H9 (cell line): ENCODE results near the gene SLC37A2. TPM values are rescaled to one million over a fixed set of nuclear protein-coding genes. Genes with fewer than 3 reads are reported as not detected.

Experiments
- DNase-seq: peaks from one replicate; pipeline ENCODE4 v3.0.0-alpha.2; 2017
- H2AFZ ChIP-seq: one replicate; pipeline ENCODE4 v1.6.1; 2013; ENCODE audit warnings: mild to moderate bottlenecking, low read length, control low read depth, moderate library complexity
- H2AK5ac ChIP-seq: 2 replicates; pipeline ENCODE4 v1.6.1; 2013; ENCODE audit warnings: low read length, control low read depth, mixed read lengths; ENCODE audit not compliant: insufficient read length
- H2BK120ac ChIP-seq: one replicate; pipeline ENCODE4 v1.6.1; 2013; ENCODE audit warnings: low read depth, mild to moderate bottlenecking, low read length, control low read depth, inconsistent platforms; ENCODE audit not compliant: poor library complexity, severe bottlenecking
- H2BK12ac ChIP-seq: 2 replicates; pipeline ENCODE4 v1.6.1; 2013; ENCODE audit warnings: low read length, control low read depth, mixed read lengths, low read depth; ENCODE audit not compliant: insufficient read length
- H2BK15ac ChIP-seq: 2 replicates; pipeline ENCODE4 v1.6.1; 2013; ENCODE audit warnings: low read depth, low read length, control low read depth
- H2BK20ac ChIP-seq: one replicate; pipeline ENCODE4 v1.6.1; 2013; ENCODE audit warnings: low read depth, mild to moderate bottlenecking, low read length, control low read depth, inconsistent platforms; ENCODE audit not compliant: poor library complexity, severe bottlenecking
- H2BK5ac ChIP-seq: 2 replicates; pipeline ENCODE4 v1.6.1; 2013; ENCODE audit warnings: low read length, control low read depth, mixed read lengths; ENCODE audit not compliant: insufficient read length
- H3K14ac ChIP-seq: 2 replicates; pipeline ENCODE4 v1.6.1; 2013; ENCODE audit warnings: low read length, control low read depth; ENCODE audit not compliant: insufficient read depth
- H3K18ac ChIP-seq: 2 replicates; pipeline ENCODE4 v1.6.1; 2013; ENCODE audit warnings: low read depth, mild to moderate bottlenecking, mixed read lengths, low read length, control low read depth; ENCODE audit not compliant: insufficient read length
- H3K23ac ChIP-seq: 2 replicates; pipeline ENCODE4 v1.6.1; 2013; ENCODE audit warnings: low read length, control low read depth, mixed read lengths, low read depth; ENCODE audit not compliant: insufficient read length
- H3K23me2 ChIP-seq: 2 replicates; pipeline ENCODE4 v1.6.1; 2013; ENCODE audit warnings: low read depth, mild to moderate bottlenecking, mixed read lengths, low read length, control low read depth; ENCODE audit not compliant: insufficient read length, poor library complexity, severe bottlenecking
- H3K27ac ChIP-seq: 2 replicates; pipeline ENCODE4 v1.5.1; 2013; ENCODE audit warnings: low read length, control low read depth, mixed read lengths, low read depth; ENCODE audit not compliant: insufficient read length
- H3K27me3 ChIP-seq: 2 replicates; pipeline ENCODE4 v1.6.1; 2013; ENCODE audit warnings: low read length, control low read depth, inconsistent platforms; ENCODE audit not compliant: insufficient read depth
- H3K4ac ChIP-seq: 2 replicates; pipeline ENCODE4 v1.6.1; 2013; ENCODE audit warnings: low read depth, mild to moderate bottlenecking, control low read depth, inconsistent platforms, low read length, moderate library complexity
- H3K4me1 ChIP-seq: 2 replicates; pipeline ENCODE4 v1.6.1; 2013; ENCODE audit warnings: low read length, control low read depth, inconsistent platforms; ENCODE audit not compliant: insufficient read depth
- H3K4me2 ChIP-seq: 2 replicates; pipeline ENCODE4 v1.6.1; 2013; ENCODE audit warnings: low read length, control low read depth, mixed read lengths; ENCODE audit not compliant: insufficient read length, insufficient read depth
- H3K56ac ChIP-seq: 2 replicates; pipeline ENCODE4 v1.6.1; 2013; ENCODE audit warnings: low read depth, mild to moderate bottlenecking, mixed read lengths, low read length, control low read depth; ENCODE audit not compliant: insufficient read length
- H3K79me1 ChIP-seq: 2 replicates; pipeline ENCODE4 v1.6.1; 2013; ENCODE audit warnings: low read depth, mild to moderate bottlenecking, moderate library complexity, low read length, control low read depth, inconsistent platforms; ENCODE audit not compliant: insufficient read depth, poor library complexity, severe bottlenecking
- H3K79me2 ChIP-seq: 2 replicates; pipeline ENCODE4 v1.6.1; 2013; ENCODE audit warnings: low read length, control low read depth, inconsistent platforms; ENCODE audit not compliant: insufficient read depth
- H3K9ac ChIP-seq: 2 replicates; pipeline ENCODE4 v1.6.1; 2013; ENCODE audit warnings: low read length, control low read depth, mixed read lengths; ENCODE audit not compliant: insufficient read length; ENCODE audit errors: extremely low read depth
- H3K9me3 ChIP-seq: one replicate; pipeline ENCODE4 v1.6.1; 2013; ENCODE audit warnings: low read depth, low read length, inconsistent platforms; ENCODE audit not compliant: control insufficient read depth
- H3T11ph ChIP-seq: one replicate; pipeline ENCODE4 v1.6.1; 2013; ENCODE audit warnings: mild to moderate bottlenecking, low read length, control low read depth, inconsistent platforms
- H4K20me1 ChIP-seq: one replicate; pipeline ENCODE4 v1.6.1; 2013; ENCODE audit not compliant: control insufficient read depth, insufficient read length, insufficient read depth
- H4K5ac ChIP-seq: 2 replicates; pipeline ENCODE4 v1.6.1; 2013; ENCODE audit warnings: low read depth, mild to moderate bottlenecking, mixed read lengths, low read length, control low read depth; ENCODE audit not compliant: insufficient read length
- H4K8ac ChIP-seq: replicated peaks from 2 replicates; pipeline ENCODE4 v1.6.1; 2013; ENCODE audit warnings: low read length, control low read depth, mixed read lengths, low read depth; ENCODE audit not compliant: insufficient read length
- H4K91ac ChIP-seq: 2 replicates; pipeline ENCODE4 v1.6.1; 2013; ENCODE audit warnings: low read depth, mild to moderate bottlenecking, moderate library complexity, mixed read lengths, low read length, control low read depth; ENCODE audit not compliant: insufficient read length
- H3K27ac Mint-ChIP-seq, 3 experiments: 2 replicates in 2 of 3; 3 replicates in 1 of 3; pipeline ENCODE4 v1.8.0; 2020 to 2021; ENCODE audit warnings: mixed read lengths in 3 of 3, mild to moderate bottlenecking in 1 of 3, moderate library complexity in 1 of 3
- H3K27me3 Mint-ChIP-seq: 2 replicates; pipeline ENCODE4 v1.8.0; 2021; ENCODE audit warnings: low read depth, mild to moderate bottlenecking, moderate library complexity, mixed read lengths
- H3K36me3 Mint-ChIP-seq, 3 experiments: 2 replicates in 2 of 3; 3 replicates in 1 of 3; pipeline ENCODE4 v1.8.0; 2020 to 2021; ENCODE audit warnings: low read depth in 3 of 3, mixed read lengths in 3 of 3; ENCODE audit not compliant: insufficient read depth in 1 of 3
- H3K4me1 Mint-ChIP-seq, 2 experiments: 2 replicates each; pipeline ENCODE4 v1.8.0; 2020; ENCODE audit warnings: mixed read lengths in 2 of 2
- H3K4me3 Mint-ChIP-seq, 2 experiments: 2 replicates in 1 of 2; 3 replicates in 1 of 2; pipeline ENCODE4 v1.8.0; 2020 to 2021; ENCODE audit warnings: mild to moderate bottlenecking in 2 of 2, mixed read lengths in 2 of 2, moderate library complexity in 1 of 2
- H3K9me3 Mint-ChIP-seq, 2 experiments: 2 replicates in 1 of 2; 3 replicates in 1 of 2; pipeline ENCODE4 v1.8.0; 2020; ENCODE audit warnings: mild to moderate bottlenecking in 2 of 2, mixed read lengths in 2 of 2, moderate library complexity in 1 of 2
- CTCF ChIP-seq: fragments of 200-600 bp; sonication (generic); conservative IDR thresholded peaks from 3 replicates; pipeline ENCODE4 v1.8.0; 2021; ENCODE audit warnings: antibody characterized with exemption, mild to moderate bottlenecking
- WGBS: extraction: QIAGEN DNeasy Blood & Tissue Kit; methylation state at CpG from one replicate; pipeline ENCODE4 v1.1.7; 2013; ENCODE audit warnings: missing lambda C conversion rate, low lambda C conversion rate, mixed read lengths; ENCODE audit not compliant: insufficient read length; ENCODE audit errors: extremely low coverage; 5-methylcytosine and 5-hydroxymethylcytosine counted together
- total RNA-seq: library from RNA; stranded (reverse); gene quantifications from 2 replicates; pipeline ENCODE4 v1.2.1, GENCODE V29; 2021

The SLC37A2 gene
- total RNA-seq, 1 experiment from 2014 or later = 1.2 TPM

GRCh38 chr11:125069796-125070195, 6.7 kb downstream of the SLC37A2 start:
- no peak overlapping the region for H3K56ac ChIP-seq
- DNase-seq = peak; percentile 24
- H3K79me1 ChIP-seq = no peaks in the 10 kb centered on the region
- no CpG with 5 or more reads among the region's 5 CpGs for WGBS
- Mint-ChIP-seq H3K27me3 (peaks cover 29% of the 10 kb centered on the region), H3K4me1 (peaks cover 16 to 22% of the 10 kb centered on the region in 2 experiments), H3K36me3 (no peaks in the 10 kb centered on the region), H3K27ac (no peak overlapping the region), H3K9me3 (no peaks in the 10 kb centered on the region), H3K4me3 (no peak overlapping the region)
- no peaks in the 10 kb centered on the region for H3K27me3 ChIP-seq
- no peak overlapping the region for H2AK5ac ChIP-seq
- H3T11ph ChIP-seq = no peak overlapping the region
- no peak overlapping the region for H2BK5ac ChIP-seq
- no peak overlapping the region for H2BK12ac ChIP-seq
- H3K4me2 ChIP-seq = no peak overlapping the region
- H2AFZ ChIP-seq = no peak overlapping the region
- H2BK20ac ChIP-seq = no peak overlapping the region
- no peak overlapping the region for H3K27ac ChIP-seq
- H3K14ac ChIP-seq = no peak overlapping the region
- no peak for TF ChIP-seq CTCF
- H4K20me1 ChIP-seq = no peaks in the 10 kb centered on the region
- H3K4me1 ChIP-seq = no peaks in the 10 kb centered on the region
- no peak overlapping the region for H4K5ac ChIP-seq
- no peak overlapping the region for H4K8ac ChIP-seq
- H4K91ac ChIP-seq = no peak overlapping the region
- H3K18ac ChIP-seq = no peak overlapping the region
- H2BK120ac ChIP-seq = no peak overlapping the region
- H3K79me2 ChIP-seq = no peaks in the 10 kb centered on the region
- H3K9me3 ChIP-seq = no peaks in the 10 kb centered on the region
- no peak overlapping the region for H2BK15ac ChIP-seq
- no peak overlapping the region for H3K9ac ChIP-seq
- no peaks in the 10 kb centered on the region for H3K23me2 ChIP-seq
- no peak overlapping the region for H3K23ac ChIP-seq
- no peak overlapping the region for H3K4ac ChIP-seq
